Suppressor macrophage treated with lipopolysaccharide for 1 hour (primary cell): ENCODE results near the gene FTHL17.
A peak's percentile ranks its signal among the peaks of the same experiment; 100 is the strongest.

Experiments
- DNase-seq, 3 donors: peaks; one replicate each; pipeline ENCODE4 v3.0.0-alpha.2; 2020 to 2022

Gene FTHL17

DNA sequence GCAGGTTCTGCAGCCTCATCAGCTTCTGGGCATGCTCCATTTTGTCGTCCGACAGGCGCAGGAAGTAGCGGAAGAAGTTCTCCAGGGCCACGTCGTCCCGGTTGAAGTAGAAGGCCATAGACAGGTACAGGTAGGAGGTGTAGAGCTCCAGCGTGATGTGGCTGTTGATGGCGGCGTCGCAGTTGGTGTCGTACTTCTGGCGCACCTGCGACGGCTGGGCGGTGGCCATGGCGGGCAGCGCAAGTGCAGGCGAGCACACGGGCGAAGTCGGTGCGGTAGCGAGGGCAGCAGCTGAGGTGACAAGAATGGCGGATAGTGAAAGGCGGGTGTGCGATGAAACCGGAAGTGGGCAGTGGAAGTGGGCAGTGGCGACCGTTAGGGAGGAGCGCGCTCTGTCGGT is at the start of gene FTHL17:
TSS of gene FTHL17 (minus strand) at position 317 of the 400 bp plus-strand sequence. CDS start at position 229, 88 bp downstream.
- no peak for DNase-seq

DNA sequence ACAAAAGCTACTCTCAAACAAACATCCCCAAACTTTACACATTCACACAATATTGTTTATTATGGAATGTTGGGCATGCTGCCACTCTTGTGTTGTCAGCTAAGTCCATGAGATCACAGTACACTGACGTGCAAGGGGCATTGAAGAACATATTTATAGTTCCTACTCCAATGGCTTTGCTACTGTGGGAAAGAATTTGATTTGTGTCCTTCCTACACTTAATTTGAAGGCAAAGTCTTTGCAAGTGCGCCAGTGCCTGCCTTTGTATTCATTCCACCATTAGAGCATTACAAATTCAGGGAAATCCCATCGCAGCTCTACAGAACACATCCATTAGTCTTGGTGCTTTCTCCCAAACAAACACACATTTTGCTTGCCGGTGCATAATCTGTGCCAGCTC is 45.4 kb upstream of the FTHL17 start:
- no peak for DNase-seq

DNA sequence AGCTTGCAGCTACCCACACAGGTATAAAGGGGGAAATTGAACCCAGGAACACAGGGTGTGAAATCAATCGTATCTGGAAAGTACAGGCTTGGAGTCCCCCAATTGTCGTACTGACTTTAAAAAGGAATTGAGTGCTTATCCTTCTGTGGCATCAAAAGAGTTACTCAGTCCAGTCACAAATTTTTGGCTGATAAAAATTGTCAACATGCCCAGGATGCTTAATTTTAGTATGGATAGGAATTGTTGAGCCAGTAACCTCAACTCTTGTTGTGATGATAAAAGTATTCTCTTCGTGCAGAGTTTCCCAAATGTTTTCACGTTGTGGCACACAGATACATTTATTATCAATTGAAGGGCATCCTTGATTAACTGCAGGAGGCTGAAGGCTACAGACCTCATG is 43.6 kb upstream of the FTHL17 start:
- DNase-seq = no peak

DNA sequence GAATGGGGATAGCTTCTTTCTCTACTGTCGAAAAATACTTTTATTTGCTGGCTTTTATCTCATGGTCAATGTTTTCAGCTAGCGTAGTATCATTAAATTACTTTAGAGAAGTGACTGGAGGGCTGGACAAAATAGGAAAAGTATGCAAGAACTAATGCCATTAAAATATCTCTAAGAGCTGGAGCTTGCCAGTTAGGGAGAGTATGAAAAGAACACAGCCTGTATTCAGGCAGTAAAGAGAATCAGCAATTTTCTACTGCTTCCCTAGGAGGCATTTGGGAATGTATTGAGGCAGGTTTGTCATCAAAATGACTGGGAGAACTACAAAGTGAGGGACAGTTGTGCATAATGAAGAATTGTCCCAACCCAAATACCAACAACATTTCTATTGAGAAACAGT is 43.0 kb upstream of the FTHL17 start:
- DNase-seq = no peak

DNA sequence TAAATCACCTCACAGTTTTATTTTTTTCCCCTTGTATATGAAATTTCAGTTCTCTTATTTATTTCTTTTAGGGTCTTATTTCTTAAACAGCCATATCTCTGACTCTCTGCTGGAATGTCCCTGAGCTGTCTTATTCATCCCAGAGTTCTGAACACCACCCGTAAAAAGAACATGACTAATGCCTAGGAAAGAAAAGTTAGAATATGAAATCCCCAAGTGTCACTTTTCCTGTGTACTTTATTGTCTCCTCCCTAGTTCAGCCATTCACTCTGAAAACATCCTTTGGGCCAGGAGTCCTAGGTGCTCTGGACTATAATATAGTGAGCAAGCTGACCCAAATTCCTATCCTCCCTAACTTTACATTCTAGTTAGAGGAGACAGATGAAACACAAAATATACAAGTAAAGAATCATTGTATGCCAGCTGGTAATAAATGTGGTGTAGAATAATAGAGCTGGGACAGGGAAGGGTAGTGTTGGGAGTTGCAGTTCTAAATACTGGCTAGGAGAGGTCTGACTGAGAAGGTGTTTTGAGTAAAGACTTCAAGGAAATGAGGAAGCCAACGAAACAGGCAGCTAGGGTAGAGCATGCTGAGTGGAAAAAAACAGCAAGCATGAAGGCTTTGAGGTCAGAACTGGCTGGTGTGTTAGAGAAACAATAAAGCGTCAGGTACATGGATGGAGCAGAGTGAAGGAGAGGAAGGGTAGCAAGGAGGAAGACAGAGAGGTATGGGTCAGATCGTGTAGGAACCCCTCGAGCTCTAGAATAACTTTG is 40.6 kb upstream of the FTHL17 start:
- DNase-seq = peak in 2 of 3 donors; percentile 20 to 29

DNA sequence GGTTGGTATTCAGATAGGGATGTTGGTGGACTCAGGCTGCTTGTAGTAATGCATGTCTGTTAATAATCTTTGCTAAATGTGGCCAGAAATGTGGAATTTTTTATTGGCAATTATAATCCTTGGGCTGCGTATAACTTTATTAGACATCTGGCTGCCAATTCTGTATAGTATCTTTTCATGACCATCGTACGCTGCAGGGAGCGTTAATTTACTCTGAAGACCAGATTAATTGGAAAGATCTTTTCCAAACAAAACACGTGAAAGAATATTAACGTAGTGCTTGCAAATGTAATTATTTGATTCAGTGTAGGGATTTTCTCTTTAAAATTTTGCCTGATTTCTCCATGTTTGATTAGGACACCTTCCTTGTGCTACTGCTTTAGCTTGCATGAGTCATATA is 38.8 kb upstream of the FTHL17 start:
- no peak for DNase-seq

DNA sequence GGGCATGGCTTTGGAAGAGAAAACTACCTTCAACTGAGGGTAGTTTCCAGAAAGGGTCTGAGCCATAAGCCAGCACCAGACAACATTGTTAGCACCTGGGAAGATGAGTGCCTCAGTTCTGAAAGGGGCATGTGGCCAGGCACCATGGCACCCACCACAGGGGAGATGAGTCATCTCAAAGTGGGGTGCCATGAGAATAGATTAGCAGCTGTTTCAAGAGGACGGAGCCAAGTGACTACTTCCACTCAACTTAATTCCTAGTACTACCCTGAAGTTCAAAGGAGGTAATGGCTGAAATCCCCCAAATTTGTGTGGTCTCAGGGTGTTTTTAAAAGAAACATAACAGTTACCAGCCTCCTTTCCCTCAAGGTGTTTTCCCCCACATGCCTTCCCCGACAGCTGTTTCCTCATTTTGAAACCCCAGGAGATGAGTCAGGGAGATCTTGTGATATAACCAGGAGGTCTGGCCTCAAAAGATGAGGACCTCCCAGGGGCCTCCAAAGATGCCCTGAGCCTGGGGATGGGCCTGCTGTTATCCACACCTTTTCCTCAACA is 27.8 kb upstream of the FTHL17 start:
- DNase-seq = peak; percentile 50 to 55 (median 51)

DNA sequence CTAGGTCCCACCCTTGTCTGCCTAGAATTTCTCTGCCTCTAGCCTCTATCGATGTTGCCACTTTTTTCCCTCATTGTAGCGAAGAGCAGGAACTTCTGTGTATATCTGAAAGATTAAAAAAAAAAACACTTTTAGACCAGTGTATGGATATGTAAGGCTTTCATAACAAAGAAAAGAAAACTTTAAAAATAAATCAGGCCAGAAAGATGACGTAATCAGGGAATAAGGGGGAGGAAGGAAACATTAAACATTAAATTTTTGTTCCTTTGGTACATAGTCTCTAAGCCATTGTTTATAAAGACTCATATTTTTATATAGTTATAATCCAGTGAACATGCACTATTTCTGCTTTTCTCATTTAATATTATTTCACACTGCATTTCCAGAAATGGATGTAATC is 26.2 kb upstream of the FTHL17 start:
- DNase-seq = no peak

DNA sequence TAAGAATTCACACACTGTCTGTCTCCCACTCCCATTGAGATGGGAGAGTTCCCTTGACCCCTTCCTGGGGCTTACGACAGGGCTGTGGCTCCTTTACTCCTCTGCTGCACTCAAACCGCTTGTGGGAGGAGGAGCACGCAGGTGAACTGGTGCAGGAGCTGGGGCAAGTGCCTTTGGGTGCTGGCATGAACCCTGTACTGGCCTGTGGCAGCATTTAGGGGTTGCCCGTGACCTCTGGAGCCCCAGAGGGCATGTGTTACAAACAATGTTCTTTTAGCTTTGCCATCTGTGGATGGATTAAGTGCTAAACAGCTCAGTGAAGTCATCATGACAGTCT is 21.8 kb upstream of the FTHL17 start:
- DNase-seq = no peak

DNA sequence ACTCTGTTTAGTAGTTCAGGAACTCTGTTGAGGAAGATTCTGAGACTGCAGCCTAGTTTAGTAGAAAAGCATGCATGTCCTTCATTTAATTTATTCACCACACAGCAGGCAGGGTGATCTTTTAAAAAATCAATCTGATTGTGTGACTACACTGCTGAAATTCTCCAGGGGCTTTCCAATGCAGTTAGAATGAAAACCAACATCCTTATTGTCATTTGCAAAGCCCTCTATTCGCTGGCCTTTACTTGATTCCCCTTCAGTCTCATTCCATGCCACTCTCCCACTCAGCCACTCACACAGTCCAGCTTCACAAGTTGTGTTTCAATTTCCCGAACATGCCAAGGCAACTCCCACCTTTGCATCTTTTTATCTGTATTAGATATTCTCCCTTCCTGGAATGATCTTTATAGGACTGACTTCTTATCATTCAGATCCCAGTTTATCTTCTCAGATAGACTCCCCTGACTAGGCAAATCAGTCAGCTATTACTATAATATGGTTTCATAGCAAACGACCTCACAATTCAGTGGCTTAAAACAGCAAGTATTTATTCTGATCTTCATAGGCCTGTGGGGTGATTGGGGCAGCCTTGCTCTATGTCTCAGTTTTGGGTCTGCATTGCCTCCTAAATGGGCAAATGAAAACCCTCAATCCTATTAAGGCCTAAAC is 21.3 kb upstream of the FTHL17 start:
- no peak for DNase-seq

DNA sequence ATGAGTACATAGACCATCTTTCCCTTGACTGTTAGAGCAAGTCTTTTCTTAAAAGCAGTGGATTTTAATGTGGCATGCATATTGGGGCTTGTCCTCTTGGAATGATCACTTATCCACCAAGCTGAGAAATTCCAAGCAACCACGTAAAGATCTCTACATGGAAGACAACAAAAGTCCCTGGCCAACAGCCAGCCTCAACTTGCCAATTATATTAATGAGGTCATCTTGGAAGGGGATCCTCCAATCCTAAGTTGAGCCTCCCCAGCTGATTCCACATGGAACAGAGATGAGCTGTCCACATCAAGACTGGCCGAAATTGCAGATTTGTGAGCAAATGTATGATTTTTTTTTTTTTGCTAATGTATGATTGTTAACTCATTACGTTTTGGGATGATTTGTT is 20.6 kb upstream of the FTHL17 start:
- no peak for DNase-seq

DNA sequence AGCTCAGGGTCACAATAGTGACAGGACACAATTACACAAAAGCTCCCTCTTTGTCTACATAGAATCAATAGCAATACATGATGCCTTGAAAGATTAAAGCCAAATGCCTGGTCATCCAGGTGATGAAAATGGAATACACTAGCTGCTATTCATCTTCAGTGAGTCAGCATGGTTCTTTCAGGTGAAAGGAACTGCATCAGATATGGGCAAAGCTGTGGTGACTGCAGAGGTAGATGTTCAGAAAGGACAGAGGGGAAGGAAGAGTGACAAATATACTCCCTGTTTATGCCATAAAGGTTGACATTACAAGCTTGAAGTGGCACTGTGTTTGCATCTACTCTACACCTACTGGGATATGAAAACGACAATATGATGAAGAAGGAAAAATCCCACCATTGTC is 20.0 kb upstream of the FTHL17 start:
- DNase-seq = no peak

DNA sequence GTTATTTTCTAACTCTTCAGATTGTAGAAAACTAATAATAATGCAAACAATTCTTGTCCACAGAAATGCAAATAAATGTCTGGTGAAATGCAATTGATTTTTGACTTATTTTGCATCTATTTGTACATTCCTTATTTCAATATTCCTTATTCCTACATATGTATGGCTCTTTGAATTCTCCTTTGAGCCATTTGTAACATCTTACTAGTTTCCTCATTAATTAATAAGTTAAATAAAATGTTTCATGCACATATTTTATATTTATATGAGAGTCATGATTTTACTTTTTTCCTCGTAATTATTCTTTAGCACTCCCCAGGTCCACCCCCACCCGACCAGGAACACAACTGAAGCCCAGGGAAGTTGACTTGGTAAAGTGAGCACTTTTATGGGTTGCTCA is 2.7 kb upstream of the FTHL17 start:
- no peak for DNase-seq

DNA sequence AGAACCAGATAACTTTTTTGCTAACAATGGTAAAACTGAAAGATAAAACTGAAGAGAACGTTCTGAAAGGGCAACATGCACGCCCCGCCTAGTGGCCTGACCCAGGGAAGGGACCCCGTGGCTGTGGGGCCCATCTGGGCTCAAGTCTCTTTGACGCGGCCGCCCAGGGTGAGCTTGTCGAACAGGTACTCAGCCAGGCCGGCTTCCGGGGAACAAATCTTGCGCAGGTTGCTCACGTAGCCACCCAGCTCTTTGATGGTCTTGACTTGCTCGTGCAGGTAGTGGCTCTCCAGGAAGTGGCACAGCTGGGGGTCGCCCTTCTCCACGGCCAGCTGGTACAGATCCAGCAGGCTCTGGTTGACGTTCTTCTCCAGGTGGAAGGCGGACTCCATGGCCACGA is 579 bp downstream of the FTHL17 start:
- no peak for DNase-seq

DNA sequence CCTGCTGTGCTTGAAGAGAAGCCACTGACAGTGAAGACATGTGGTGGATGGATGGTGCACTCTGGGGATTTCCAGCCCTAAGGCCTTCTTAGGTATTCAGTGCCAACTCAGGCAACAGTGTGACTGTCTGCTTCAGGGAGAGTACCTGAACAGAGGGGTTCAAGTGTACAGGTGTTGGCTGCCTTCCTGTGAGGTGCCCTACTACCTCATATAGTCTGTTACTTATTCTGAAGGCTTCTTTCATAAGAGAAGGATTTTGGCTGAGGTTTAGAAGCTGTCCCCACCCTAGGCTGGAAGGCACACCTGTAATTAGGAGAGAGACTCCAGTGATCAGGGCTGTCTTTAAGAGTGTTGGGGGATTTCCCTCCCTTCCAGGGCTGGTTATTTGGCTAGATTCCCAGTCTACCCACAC is 1.8 kb downstream of the FTHL17 start:
- no peak for DNase-seq

DNA sequence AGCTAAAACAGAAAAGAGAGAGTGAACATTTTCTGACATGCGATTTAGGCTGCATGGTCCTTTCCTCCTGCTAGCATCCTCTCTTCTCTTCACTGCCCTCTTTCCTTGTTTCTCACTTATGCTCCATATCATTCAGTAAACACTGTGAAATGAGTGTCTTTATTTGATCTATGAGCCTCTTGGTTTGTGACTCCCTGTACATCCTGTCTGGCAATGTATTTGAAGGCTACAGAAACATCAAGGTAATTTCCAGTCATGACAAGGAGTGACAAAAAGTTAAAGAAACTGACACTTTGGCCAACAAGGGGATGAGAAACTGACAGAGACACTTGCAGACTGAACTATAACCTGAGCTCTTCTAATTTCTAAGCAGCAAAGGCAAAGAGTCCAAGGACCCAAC is 8.7 kb downstream of the FTHL17 start:
- no peak for DNase-seq

DNA sequence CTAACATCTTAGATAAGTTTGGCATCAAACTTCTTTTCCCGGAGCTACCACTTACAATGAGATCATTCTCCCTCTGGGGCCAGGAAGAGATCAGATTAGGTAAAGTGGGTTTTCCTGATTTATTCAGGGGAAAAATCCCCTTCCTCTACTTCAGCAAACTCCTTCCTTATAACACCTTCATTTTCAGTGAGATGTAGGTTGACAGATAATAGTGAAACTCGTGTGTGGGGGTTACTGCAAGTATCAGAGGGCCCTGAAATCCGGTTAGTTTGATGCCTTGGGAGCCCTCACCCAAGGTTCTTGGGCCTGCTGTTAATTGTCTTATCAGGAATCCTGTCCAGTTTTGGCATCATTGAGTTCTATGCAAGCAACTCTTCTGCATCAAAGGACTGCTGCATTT is 10.8 kb downstream of the FTHL17 start:
- no peak for DNase-seq

DNA sequence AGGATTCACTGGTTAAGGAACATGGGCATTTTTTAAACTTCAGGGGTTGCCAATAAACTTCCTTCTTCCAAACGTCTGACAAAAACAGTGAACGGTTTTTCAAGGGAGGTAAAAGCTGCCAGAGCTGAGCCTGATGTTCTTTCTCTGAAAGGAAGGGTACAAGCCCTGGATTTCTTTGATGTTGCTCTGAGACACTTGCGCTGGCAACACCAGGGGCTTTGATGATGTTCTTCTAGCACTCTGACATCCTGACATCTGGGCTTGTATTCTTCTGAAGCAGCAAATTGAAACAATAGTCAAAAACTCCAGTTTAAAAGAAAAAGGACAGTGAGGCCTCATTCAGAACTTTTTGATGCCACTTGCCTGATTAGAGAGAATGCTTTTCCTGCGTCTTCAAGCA is 11.8 kb downstream of the FTHL17 start:
- no peak for DNase-seq

DNA sequence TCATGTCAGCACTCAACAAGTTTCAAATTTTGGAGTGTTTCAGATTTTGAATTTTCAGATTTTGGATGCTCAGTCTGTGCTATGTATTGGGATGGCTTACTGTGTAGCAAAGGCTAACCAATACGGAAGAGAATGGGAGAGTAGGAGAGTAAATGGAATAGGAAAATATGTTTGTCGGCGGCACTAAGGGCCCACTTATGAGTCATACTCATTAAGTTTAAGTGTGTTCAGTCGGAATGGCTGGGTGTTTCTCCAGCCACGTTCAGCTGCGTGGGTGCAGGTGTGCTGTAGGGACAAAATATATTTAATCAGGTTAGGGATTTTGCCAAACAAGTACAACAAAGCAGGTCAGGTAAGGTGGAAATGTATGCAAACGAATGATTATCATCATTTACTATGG is 13.6 kb downstream of the FTHL17 start:
- DNase-seq = no peak

DNA sequence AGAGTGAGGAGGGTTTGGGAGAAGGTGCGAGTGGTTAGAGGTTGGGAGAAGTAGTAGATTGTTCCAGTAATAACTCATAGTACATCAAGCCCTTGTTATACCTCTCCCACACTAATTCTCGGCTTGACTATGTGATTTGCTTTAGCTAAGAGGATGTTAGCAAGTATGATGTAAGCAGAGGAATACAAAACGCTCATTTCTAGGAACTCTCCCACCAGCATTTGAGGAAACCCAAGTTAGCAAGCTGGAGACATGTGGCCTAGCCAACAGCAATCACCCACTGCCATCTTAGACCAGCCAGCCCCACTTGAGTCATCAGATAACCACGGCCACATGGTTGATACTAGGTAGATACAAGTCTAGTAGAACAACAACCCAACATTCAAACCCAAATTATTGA is 14.2 kb downstream of the FTHL17 start:
- peak in 1 of 3 donors; percentile 5 for DNase-seq

DNA sequence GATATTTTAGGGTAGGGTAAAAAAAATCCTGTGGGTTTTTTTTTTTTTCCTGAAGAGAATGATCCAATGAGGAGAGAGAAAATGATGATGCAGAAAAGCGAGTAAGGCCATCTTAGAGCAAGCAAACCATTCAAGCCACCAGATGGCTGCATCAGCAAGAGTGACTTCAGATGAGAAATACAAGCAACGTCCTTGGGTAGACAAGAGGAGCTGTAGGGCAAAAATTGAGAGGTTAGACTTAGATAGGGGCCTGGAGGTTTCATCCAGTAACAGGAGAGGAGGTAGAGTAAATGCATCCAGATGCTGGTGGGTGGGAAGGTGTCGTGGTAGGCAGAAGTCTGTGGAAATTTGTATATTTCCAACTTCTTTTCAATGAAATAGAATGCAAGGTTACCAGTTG is 14.6 kb downstream of the FTHL17 start:
- DNase-seq = no peak

DNA sequence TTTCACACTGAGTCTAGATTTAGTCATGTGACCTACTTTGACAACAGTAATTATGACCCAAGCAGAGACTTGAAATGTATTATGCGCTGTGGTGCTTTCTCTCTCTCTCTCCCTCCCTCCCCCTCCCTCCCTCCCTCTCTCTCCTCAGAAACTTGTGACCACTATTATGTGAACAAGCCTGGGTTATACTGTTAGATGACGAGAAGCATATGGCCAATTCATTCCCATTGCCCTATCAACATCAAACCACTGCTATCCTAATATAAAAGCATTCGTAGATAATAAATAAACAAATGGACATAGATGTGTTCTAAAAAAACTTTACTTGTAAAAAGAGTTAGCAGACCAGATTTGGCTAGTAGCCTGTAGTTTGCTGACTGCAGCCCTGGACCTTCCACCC is 18.2 kb downstream of the FTHL17 start:
- no peak for DNase-seq

DNA sequence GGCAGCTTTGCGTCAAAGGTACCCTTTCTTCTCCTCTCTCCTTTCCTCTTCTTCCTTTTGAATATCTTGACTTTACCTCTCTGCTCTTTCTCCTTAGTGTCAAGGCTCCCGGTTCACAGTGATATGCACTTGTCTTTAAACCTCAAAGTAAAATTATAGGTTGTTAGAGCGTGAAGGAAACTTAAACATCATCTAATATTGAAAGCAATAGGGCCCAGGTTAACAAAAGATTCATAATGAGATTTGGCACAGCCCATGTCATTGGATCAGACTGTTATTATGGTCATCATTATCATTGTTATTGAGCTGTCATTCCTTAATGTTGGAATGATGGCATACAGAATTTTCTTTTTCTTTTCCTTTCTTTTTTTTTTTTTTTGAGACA is 32.5 kb downstream of the FTHL17 start:
- DNase-seq = no peak

DNA sequence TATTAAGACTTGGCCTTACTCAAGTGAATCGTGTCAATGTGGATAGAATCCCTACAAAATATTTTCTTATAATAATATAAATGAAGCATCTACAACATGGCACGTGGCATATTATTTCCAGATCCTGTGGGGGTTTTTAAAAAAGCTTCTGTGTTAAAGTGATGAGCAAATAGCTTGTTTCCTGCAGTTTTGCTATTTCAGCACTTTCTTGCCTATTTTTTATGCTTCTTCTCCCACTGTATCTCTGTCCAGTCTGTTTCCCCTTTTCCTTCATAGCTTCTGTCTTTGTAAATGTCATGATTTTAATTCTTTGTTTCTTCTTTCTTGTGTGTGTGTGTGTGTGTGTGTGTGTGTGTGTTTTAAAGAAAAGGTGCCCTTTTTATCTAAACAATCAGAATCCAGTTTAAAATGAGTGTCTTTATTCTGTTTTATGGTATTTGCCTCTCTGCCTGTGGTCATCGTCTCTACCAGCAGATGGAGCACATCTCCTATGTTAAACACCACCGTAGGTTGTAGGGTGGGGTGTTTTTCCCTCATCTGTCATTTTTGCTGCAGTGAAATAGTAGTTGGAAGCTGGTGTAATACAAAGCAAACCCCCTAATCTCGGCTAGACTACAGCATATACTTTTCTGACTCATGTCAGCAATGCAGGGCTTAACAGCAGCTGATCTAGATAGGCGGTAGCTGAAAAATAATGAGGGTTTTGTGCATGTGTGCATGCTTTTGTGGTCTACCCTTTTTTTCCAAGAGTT is 33.1 kb downstream of the FTHL17 start:
- DNase-seq = peak; percentile 52 to 57 (median 54)
